ENCODE data around the gene RFFL. TPM values are rescaled to one million over a fixed set of nuclear protein-coding genes. Genes with fewer than 3 reads are reported as not detected.
"Not testable (repeated sequence)": the region's sequence is repeated elsewhere in the genome, so short reads cannot be mapped to it uniquely, and the experiment has no call there.

The RFFL gene, protein sequence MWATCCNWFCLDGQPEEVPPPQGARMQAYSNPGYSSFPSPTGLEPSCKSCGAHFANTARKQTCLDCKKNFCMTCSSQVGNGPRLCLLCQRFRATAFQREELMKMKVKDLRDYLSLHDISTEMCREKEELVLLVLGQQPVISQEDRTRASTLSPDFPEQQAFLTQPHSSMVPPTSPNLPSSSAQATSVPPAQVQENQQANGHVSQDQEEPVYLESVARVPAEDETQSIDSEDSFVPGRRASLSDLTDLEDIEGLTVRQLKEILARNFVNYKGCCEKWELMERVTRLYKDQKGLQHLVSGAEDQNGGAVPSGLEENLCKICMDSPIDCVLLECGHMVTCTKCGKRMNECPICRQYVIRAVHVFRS
- total RNA-seq (2022) (22.0 and 22.6 TPM in 2 replicates), Bru-seq, nascent RNA (percentile 79 among the genes with signal in this experiment), BruChase-seq, experiment 1, labeled RNA remaining after a 6-hour chase (percentile 92 among the genes with signal in this experiment), BruChase-seq, experiment 2, labeled RNA remaining after a 2-hour chase (percentile 93 among the genes with signal in this experiment)
- long read RNA-seq, full-length matches to known transcripts = 19 of 43 reads
- long read RNA-seq, partial matches to known transcripts = 6 of 43 reads
- long read RNA-seq, other reads (novel, unspliced or antisense) = 18 of 43 reads

DNA sequence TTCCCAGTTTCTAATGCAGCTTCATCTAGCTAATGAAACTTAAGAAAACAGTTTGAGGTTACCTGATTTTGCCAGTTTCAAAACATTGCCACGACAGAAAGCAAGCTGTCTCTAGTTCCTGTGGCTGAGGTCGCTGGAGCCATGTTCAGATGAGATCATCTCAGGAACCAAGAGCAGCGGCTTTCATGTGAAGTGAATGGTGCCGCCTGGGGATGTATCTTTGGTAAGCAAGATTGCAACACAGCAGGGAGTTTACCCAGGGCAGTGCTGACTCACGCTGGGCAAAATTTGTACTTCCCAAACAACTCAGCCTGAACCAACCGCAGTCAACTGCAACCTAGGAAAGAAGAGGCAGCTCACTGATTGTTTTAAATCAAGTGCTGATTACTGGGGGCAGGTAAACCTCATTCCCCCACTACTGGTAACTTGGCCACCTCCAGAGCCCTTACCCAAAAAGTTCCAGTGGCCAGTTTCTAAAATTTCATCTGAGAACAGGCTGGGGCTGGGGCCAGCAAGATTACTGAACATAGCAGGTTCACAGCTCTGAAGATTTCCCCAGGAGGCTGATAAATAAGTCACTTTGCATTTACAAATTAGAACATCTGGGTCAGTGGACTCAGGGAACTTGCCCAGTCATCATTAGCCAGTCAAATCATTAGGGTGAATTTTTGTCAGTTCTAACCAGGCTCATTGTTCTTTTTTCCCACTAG, at the start of gene RFFL:
TSS of gene RFFL (minus strand) at position 194 of the 710 bp plus-strand sequence. CDS start 37,154 bp downstream, outside the sequence.
- H3K27me3 Mint-ChIP-seq (ENCODE audit: insufficient read depth, unreplicated experiment) = no peaks in the 10 kb centered on the region
- H3K27ac Mint-ChIP-seq (ENCODE audit: low read depth, unreplicated experiment) = peak within 1 kb of the TSS; percentile 95
- peak within 1 kb of the TSS; percentile 73 for H3K4me3 Mint-ChIP-seq (ENCODE audit: unreplicated experiment)
- H3K9me3 Mint-ChIP-seq (ENCODE audit: unreplicated experiment) = no peaks in the 10 kb centered on the region
- peak; percentile 98 for DNase-seq (ENCODE audit: unreplicated experiment)
- ChIA-PET POLR2A (interaction anchor here (0.7 to 5.0 kb wide), 23 partner anchors 10 to 525 kb away, joined by 3 to 119 read pairs (median 4); partner anchors contain the start of genes LIG3 and PEX12), CTCF (interaction anchor here (0.6 to 2.5 kb wide), 19 partner anchors 10 to 643 kb away, joined by 3 to 12 read pairs (median 4); partner anchors contain the start of gene SLFN12L)
- BruUV-seq (replicated peaks) = TSS peak; percentile 96
- H3K36me3 Mint-ChIP-seq (ENCODE audit: insufficient read depth, unreplicated experiment) = peaks cover 4% of the 10 kb centered on the region
- intact Hi-C loops (cut with micrococcal nuclease) = loop anchor here (1.0 to 5.0 kb wide), 4 partner anchors 15 to 369 kb away; partner anchors contain the start of genes RAD51D and SLFN12
- TF ChIP-seq, protein P1, sequence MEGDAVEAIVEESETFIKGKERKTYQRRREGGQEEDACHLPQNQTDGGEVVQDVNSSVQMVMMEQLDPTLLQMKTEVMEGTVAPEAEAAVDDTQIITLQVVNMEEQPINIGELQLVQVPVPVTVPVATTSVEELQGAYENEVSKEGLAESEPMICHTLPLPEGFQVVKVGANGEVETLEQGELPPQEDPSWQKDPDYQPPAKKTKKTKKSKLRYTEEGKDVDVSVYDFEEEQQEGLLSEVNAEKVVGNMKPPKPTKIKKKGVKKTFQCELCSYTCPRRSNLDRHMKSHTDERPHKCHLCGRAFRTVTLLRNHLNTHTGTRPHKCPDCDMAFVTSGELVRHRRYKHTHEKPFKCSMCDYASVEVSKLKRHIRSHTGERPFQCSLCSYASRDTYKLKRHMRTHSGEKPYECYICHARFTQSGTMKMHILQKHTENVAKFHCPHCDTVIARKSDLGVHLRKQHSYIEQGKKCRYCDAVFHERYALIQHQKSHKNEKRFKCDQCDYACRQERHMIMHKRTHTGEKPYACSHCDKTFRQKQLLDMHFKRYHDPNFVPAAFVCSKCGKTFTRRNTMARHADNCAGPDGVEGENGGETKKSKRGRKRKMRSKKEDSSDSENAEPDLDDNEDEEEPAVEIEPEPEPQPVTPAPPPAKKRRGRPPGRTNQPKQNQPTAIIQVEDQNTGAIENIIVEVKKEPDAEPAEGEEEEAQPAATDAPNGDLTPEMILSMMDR (IDR thresholded peaks at IDR 0.05; ENCODE audit: unreplicated experiment) = no peak
- H3K4me1 Mint-ChIP-seq (ENCODE audit: insufficient read depth, unreplicated experiment) = peaks cover 26% of the 10 kb centered on the region

DNA sequence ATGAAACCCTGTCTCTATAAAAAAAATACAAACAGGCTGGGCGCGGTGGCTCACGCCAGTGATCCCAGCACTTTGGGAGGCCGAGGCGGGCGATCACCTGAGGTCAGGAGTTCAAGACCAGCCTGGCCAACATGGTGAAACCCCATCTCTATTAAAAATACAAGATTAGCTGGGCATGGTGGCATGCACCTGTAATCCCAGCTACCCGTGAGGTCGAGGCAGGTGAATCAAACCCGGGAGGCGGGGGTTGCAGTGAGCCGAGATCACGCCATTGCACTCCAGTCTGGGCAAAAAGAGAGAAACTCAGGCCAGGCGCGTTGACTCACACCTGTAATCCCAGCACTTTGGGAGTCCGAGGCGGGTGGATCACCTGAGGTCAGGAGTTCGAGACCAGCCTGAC, 47.3 kb upstream of the RFFL start:
- H3K9me3 Mint-ChIP-seq (ENCODE audit: unreplicated experiment); H3K4me3 Mint-ChIP-seq (ENCODE audit: unreplicated experiment); intact Hi-C loops (cut with micrococcal nuclease); H3K27me3 Mint-ChIP-seq (ENCODE audit: insufficient read depth, unreplicated experiment); H3K36me3 Mint-ChIP-seq (ENCODE audit: insufficient read depth, unreplicated experiment); H3K4me1 Mint-ChIP-seq (ENCODE audit: insufficient read depth, unreplicated experiment); H3K27ac Mint-ChIP-seq (ENCODE audit: low read depth, unreplicated experiment); DNase-seq (ENCODE audit: unreplicated experiment); POLR2A ChIA-PET; BruUV-seq (replicated peaks): not testable (repeated sequence)
- CTCF ChIA-PET = interaction anchor here (0.6 to 2.3 kb wide), 4 partner anchors 8 to 659 kb away, joined by 3 to 10 read pairs (median 3); partner anchors contain the start of genes FNDC8 and RAD51D

DNA sequence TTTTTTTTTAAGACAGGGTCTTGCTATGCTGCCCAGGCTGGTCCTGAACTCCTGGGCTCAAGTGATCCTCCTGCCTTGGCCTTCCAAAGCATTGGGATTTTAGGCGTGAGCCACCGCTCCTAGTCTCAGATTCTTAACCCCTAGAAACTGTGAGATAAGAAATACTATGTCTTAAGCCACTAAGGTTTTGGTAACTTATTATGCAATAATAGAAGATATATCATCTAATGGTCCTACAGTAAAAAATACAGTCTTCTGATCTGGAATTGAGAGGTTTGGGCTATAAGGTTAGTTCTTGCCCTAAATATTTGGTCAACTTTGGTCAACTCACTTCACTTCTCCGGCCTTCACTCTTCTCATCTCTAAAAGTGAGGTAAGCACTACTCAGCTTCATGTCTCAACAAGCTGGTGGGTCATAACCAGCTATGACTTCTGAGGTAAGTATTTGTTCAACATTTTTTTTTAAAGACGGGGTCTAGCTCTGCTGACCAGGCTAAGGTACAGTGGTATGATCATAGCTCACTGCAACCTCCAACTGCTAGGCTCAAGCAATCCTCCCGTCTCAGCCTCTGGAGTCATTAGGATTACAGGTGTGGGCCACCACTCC, 41.4 kb upstream of the RFFL start:
- POLR2A ChIA-PET = interaction anchor here (0.7 kb wide), 1 partner anchor 282 kb away, joined by 3 read pairs; no protein-coding TSS in a partner anchor
- Mint-ChIP-seq H3K4me3 (ENCODE audit: unreplicated experiment) (no peak overlapping the region), H3K4me1 (ENCODE audit: insufficient read depth, unreplicated experiment) (peaks cover 4% of the 10 kb centered on the region), H3K36me3 (ENCODE audit: insufficient read depth, unreplicated experiment) (peaks cover 21% of the 10 kb centered on the region), H3K27me3 (ENCODE audit: insufficient read depth, unreplicated experiment) (no peaks in the 10 kb centered on the region), H3K9me3 (ENCODE audit: unreplicated experiment) (no peaks in the 10 kb centered on the region), H3K27ac (ENCODE audit: low read depth, unreplicated experiment) (peak overlapping the region; percentile 21)
- DNase-seq (ENCODE audit: unreplicated experiment) = no peak
- TF ChIP-seq, protein P1 (IDR thresholded peaks at IDR 0.05; ENCODE audit: unreplicated experiment) = no peak
- CTCF ChIA-PET = interaction anchor here (0.6 to 2.2 kb wide), 3 partner anchors 9 to 329 kb away, joined by 3 to 8 read pairs (median 4); partner anchors contain the start of gene RAD51D
- no TSS peak for BruUV-seq (replicated peaks)
- intact Hi-C loops (cut with micrococcal nuclease) = no loop called here

DNA sequence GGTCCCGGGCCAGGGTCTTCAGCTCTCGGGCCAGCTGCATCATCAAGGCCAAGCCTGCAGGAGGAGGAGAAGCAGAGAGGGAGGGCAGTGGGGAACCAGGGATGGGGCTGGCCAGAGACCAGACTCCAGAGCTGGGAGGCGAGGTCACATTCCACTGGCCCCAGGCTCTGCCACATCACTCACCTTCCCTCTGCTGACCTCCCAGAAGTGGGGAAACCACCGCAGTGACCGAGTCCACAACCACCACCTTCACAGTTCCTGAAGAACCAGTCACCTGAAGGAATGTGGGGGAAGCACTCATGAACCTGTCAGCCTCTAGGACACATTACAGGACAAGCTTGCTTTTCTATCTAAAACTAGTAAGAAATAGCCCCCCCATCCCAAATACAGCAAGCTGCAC, 39.8 kb upstream of the RFFL start:
- ChIA-PET CTCF (interaction anchor here (0.6 to 2.7 kb wide), 6 partner anchors 10 to 741 kb away, joined by 3 to 15 read pairs (median 4); partner anchors contain the start of gene RAD51D), POLR2A (interaction anchor here (0.8 kb wide), 1 partner anchor 8 kb away, joined by 3 read pairs; no protein-coding TSS in a partner anchor)
- intact Hi-C loops (cut with micrococcal nuclease) = no loop called here
- TF ChIP-seq, protein P1 (IDR thresholded peaks at IDR 0.05; ENCODE audit: unreplicated experiment) = no peak
- no TSS peak for BruUV-seq (replicated peaks)
- Mint-ChIP-seq H3K36me3 (ENCODE audit: insufficient read depth, unreplicated experiment) (peaks cover 29% of the 10 kb centered on the region), H3K9me3 (ENCODE audit: unreplicated experiment) (no peaks in the 10 kb centered on the region), H3K27ac (ENCODE audit: low read depth, unreplicated experiment) (peak overlapping the region; percentile 7), H3K4me1 (ENCODE audit: insufficient read depth, unreplicated experiment) (peaks cover 4% of the 10 kb centered on the region), H3K27me3 (ENCODE audit: insufficient read depth, unreplicated experiment) (no peaks in the 10 kb centered on the region), H3K4me3 (ENCODE audit: unreplicated experiment) (no peak overlapping the region)
- no peak for DNase-seq (ENCODE audit: unreplicated experiment)
